AG09319 (cell line): Measurements from ENCODE around the gene GLS.

ENCODE experiments used
- DNase-seq: peaks from one replicate; pipeline ENCODE4 v3.0.0-alpha.2; 2010; ENCODE audit warnings: low read depth; ENCODE audit errors: extremely low read depth
- TF ChIP-seq, protein P1 (sequence below): IDR thresholded peaks from 2 replicates; pipeline ENCODE4 v1.5.1; 2011; ENCODE audit warnings: low read depth, mild to moderate bottlenecking, inconsistent platforms, low read length, moderate library complexity

The GLS gene

DNA sequence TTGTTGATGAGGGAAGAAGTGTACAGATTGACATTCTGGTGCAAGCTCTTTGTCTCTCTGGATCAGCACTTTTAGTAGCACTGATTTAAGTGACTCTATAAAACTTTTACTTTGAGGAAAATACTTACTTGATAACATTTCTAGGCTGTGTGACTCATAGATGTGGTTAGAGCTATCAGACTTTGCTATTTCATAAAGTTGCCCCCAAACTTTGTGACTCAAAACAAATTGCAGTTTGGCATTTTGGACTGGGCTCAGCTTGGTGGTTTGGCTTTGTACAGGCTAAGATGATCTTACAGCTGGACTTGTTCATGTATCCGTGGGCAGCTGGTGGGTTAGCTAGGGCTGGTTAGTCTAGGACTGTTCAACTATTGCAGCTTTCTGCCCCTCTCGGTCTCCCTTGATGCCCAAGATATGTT is 42.1 kb upstream of the GLS start:
- TF ChIP-seq, protein P1, sequence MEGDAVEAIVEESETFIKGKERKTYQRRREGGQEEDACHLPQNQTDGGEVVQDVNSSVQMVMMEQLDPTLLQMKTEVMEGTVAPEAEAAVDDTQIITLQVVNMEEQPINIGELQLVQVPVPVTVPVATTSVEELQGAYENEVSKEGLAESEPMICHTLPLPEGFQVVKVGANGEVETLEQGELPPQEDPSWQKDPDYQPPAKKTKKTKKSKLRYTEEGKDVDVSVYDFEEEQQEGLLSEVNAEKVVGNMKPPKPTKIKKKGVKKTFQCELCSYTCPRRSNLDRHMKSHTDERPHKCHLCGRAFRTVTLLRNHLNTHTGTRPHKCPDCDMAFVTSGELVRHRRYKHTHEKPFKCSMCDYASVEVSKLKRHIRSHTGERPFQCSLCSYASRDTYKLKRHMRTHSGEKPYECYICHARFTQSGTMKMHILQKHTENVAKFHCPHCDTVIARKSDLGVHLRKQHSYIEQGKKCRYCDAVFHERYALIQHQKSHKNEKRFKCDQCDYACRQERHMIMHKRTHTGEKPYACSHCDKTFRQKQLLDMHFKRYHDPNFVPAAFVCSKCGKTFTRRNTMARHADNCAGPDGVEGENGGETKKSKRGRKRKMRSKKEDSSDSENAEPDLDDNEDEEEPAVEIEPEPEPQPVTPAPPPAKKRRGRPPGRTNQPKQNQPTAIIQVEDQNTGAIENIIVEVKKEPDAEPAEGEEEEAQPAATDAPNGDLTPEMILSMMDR = no peak
- no peak for DNase-seq

DNA sequence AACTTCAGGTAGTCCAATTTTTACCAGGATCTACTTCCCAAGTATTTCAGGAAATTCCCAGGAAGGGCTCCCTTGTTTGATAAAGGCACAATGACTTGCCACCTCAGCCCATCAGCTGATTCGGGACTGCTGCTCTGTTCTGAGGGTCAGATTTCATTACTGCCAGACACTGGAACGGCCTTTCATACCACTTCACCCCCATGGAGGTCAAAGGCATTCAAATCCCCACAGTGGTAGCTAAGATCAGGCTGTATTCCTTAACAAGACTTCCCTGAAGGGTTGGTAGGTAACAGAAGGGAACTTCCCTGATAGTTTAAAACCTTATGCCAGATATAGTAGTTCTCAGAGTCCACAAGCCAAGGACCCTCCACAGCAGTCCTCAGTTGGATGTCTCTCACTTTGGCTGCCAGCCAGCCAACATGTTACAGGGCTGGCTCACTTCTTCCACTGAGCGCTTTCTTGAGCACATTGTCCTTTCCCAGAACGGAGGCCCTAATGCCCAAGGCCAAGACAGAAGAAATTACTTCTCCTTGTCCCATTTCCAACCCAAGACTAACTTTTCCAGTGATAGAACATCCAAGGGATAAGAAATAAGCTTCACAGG is 40.0 kb upstream of the GLS start:
- DNase-seq = no peak
- TF ChIP-seq, protein P1 = no peak

DNA sequence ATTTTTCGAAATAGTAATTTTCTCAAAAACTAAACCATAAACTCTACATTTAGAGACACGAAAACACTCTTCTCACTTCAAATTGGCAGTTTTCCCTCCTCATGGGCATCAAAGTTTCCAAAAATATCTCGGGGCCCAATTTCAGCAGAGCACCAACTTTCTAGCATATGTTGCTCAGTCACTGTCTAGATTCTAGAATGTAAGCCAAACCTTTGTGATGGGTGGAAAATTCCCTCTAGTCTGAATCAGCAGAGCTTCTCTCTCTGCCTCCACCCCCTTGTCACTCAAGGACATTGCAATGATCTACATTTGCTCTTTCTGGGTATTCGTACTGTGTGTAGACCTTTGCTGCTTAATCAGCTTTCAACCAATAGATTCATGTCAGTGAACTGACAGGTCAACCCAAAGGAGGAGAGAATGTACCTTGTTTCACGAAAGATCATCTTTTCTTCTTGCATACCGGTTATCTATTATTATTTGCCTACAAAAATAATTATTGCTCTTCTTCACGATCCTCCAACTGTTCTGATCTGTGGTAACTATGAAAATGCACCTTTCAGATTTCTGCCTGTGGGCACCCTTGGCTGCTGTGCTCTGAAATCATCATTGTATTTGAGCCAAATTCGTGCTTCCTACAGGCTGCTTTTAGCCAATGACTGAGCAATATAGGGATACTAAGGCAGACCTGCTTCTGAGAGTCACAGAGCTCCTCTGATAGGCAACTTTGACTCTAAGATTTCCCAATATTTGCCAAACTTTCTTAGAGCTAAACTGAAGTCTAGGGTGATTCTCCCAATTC is 38.7 kb upstream of the GLS start:
- TF ChIP-seq, protein P1 = no peak
- DNase-seq = no peak

DNA sequence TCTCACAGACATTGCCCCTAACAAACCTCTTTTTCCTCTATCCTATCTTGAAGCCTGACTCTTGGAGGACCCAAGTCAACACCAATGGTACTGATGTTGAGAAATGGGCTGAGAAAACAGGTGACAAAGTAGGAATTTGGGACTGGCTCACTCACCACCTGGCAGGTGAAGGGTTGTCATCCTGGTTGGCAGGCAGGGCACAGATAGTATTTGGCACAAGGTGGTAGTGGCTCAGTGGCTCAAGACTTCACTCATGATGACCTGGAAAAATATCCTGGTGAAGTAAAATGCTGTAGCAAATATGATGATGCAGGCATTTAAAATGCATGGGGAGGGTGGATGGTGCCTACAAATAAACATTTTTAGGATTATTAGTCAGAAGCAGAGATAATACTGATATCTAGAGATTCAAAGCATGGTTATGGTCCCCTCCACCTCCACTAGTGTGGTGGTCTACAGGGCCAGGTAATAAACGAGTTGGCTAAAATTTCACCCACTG is 38.0 kb upstream of the GLS start:
- DNase-seq = no peak
- TF ChIP-seq, protein P1 = no peak

DNA sequence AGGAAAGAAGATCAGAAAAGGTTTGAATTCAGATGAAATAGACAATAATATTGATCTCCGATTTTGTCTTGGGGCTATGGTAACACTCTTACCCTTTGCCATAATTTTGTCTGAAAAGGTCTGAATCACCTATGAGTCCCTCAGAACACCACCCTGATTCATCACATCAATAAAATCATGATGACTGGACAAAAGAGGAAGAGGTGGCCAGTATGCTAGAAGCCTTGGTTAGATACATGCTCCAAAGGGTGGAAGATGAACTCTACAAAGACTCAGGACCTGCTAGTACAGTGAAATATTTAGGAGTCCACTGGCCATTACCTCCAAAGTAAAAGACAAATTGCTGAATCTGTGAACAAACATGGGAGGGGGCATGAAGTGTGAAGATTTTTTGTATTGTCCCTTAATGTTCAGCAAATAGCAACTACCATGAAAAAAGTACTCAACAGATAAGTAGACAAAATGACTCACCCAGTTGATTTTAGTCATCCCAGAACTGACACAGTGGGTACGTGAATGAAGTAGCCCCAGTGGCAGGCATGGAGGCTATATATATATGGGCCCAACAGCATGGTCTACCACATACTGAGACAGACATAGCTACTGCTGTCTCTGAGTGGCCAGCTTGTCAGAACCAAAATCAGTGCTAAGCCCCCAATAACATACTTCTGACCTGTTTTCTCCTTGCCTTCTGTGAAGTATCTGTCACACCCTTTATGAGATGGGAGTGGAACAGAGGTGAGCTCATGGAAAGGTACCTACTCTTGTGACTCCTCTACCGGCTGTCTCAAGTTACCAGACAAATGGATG is 36.5 kb upstream of the GLS start:
- TF ChIP-seq, protein P1 = no peak

DNA sequence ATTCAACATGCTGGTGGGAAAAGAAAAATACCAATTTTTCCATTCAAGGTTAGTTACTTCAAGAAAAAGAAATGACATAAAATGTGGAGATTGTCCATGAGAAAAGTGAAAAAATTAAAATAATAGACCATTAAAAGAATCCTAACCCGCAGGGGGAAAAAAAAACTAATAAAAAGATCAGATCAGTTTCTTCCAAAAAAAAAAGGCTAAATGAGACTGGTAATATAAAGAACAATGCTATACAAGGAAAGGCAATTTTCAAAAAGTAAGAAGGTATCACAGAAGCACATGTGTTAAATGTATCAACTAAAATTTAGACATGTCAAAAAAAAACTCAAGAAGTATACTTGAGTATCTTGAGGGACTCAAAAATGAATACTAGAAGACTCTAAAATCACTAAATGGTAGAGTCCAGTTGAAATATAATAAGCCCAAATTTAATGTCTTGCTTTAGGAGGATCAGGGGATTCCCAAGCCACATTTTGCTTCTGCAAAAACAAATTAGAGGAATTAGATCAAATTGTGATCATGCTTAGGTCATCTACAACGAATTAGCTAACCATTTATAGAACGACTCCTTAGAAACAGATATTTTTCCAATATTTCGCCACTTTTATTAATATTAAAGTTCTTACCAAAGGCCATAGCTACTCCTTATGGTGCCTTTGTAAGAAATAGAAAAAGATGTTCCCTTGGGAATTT is 35.8 kb upstream of the GLS start:
- no peak for DNase-seq
- TF ChIP-seq, protein P1 = no peak

More for the DNA sequence above, 36.5 kb upstream of the GLS start:
- DNase-seq = no peak
